HG03025 (cell line): ENCODE data around the gene MAN2C1.
"Not testable (repeated sequence)": the region's sequence is repeated elsewhere in the genome, so short reads cannot be mapped to it uniquely, and the experiment has no call there.

Experiments
- ATAC-seq: cut with Tn5 transposase; IDR thresholded peaks from one replicate; pipeline ENCODE4 v1.9.1; 2021; ENCODE audit warnings: mild to moderate bottlenecking, moderate library complexity; ENCODE audit not compliant: unreplicated experiment, low FRiP score

The MAN2C1 gene

GRCh38 chr15:75367913-75368688, at the start of gene MAN2C1:
Gene MAN2C1, minus strand, starts transcription at chr15:75368607. Its CDS starts 24 bp downstream, at chr15:75368583.
- peak; percentile 76 for ATAC-seq

GRCh38 chr15:75416584-75416983, 48.2 kb upstream of the MAN2C1 start:
- no peak for ATAC-seq

- ATAC-seq: no peak
Measured at GRCh38 chr15:75410196-75410595, 41.8 kb upstream of the MAN2C1 start.

DNA sequence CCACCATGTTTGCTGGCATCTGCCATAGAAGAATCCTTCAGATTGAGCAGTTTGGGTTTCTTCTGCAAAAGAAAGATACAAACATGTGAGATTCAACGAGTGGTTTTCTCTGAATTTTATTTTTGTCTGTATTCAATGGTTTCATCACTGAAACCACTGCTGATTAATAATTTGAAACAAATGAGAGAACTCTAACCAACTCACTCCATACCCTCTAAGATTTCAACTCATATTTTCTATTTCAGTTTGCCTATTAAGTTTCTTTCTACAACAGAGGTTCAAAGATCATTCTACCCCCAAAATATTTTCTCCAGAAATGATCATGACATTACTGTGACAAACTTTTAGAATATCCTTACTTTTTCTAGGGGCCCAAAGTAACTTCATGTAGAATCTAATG, 38.7 kb upstream of the MAN2C1 start:
- ATAC-seq: no peak

GRCh38 chr15:75403892-75404291, 35.5 kb upstream of the MAN2C1 start:
- ATAC-seq: no peak

- no peak for ATAC-seq
Measured at GRCh38 chr15:75397494-75397893, 29.1 kb upstream of the MAN2C1 start.

DNA sequence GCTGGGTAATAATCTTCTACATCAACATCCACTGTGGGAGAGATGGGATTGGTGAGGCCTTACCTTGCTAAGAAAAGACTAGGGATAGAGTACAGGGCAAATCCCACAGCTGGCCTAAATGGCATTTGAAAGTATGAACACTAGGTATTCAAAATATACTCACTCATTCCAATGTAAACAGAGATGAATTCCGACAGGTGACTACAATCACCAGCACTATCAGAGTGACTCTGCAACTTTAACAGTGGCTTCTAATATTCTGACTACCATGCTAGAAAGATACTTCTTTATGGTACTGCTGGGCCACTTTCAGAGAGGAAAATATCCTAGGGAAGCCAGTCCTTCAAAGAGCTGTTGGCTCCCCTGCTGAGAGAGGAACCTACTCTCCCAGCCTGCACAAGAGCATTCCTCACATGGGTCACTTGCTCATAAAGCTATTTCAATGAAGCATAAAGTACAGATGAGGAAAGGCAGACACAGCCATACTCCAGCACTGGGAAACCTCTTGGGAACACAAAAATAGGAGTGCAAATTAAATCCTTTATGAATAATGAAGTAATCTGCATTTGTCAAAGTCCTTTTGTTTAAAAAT, 21.5 kb upstream of the MAN2C1 start:
- ATAC-seq: no peak

- ATAC-seq: not testable (repeated sequence)
Measured at GRCh38 chr15:75383986-75384385, 15.6 kb upstream of the MAN2C1 start.

DNA sequence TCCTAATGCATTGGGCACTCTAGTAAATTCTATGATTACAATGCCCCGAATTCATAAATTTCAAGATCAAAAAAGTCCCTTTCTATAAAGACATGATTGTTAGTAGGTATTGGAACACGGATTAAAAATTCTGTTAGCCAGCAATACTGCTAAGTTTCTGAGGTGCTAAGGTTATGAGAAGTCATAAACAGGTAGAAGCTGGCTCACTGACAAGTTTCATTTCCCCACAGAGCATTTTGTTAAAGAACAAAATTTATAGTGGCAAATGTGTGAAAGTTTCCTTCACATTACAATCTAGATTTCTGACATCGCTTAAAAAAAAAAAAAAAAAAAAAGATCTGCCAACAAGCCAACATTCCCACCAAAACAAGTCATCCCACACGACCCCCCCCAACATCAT, 12.4 kb upstream of the MAN2C1 start:
- ATAC-seq: no peak

- ATAC-seq: no peak
Measured at GRCh38 chr15:75371901-75372688, 3.7 kb upstream of the MAN2C1 start.

DNA sequence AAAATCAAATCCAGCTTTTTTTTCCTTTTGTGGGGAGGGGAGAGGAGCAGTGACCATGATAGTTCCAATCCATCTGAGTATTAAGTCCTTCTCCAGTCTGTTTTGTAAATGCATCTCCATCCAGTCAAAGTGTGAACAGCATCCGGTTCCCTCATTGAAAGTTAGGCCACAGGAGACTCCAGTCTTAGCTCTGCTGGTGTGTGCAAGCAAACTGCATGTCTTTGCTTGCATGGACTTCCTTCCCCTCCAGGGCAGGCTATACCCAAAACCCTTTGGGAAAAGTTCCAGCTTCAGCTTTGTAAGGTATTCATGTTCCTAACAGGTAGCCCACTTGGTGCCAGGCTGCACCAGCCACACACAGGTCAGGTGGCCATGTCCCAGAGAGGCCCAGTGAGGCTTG, 3.1 kb upstream of the MAN2C1 start:
- no peak for ATAC-seq

- ATAC-seq: no peak
Measured at GRCh38 chr15:75369897-75370581, 1.6 kb upstream of the MAN2C1 start.

DNA sequence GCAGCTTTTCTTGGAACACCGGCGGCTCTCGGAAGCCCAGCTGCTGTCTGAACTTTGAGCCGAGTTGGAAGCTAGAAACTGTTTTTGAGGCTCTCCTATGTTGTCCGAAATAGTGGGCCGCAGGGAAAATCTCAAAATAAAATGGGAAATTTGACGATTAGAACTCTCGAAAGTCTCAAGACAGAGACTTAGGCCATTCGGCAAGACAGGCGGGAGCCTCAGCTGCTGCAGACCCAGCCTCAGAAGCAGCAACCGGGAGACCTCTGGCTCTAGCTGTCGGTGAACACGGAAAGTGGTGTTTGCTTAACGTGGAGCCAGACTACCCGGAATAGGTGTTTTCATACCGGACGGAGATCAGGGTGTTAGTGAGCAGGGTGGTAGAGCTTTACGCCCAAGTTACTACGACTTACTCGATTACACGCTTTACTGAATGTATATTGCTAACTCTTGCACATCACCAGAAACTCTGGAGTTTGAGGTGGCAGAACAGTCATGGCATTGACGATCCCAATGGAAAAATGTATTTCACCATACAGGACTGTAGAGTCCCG, 357 bp upstream of the MAN2C1 start:
- peak; percentile 10 for ATAC-seq

GRCh38 chr15:75367406-75367912, 948 bp downstream of the MAN2C1 start:
- no peak for ATAC-seq

GRCh38 chr15:75367006-75367405, 1.4 kb downstream of the MAN2C1 start:
- ATAC-seq: no peak

DNA sequence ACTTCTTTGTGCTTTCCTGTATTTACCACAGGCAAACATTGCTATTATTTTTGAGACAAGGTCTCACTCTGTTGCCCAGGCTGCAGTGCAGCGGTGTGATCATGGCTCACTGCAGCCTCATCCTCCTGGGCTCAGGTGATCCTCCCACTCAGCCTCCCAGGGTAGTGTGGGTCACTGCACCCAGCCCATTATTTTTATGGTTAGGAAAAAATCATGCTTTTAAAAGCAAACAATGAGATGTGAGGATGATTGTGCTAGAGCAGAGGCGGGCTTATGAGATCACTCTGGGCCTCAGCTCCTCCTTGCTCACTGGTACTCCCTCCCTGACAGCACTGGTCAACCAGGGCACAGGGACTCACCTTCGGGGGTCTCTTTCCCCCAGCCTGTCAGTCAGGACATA, 2.2 kb downstream of the MAN2C1 start:
- no peak for ATAC-seq

DNA sequence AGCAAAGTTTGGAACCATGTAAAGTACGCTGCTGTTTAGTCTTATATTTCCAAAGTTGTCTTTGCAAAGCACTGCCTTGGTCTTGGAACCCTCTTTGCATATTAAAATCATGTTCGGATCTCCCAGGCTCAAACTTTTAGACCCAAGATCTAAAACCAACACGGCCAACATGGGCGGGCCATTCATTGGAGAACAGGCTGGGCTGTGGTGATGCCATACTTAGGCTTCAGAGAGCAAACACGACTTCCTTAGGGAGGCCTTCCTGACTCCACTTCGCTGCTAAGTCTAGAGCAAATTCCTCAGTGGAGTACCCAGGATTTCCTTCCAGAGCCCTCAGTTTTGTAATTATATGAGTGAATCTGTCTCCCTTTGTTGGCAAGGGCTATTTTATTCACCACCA, 3.5 kb downstream of the MAN2C1 start:
- no peak for ATAC-seq

- no peak for ATAC-seq
Measured at GRCh38 chr15:75363786-75364185, 4.6 kb downstream of the MAN2C1 start.

DNA sequence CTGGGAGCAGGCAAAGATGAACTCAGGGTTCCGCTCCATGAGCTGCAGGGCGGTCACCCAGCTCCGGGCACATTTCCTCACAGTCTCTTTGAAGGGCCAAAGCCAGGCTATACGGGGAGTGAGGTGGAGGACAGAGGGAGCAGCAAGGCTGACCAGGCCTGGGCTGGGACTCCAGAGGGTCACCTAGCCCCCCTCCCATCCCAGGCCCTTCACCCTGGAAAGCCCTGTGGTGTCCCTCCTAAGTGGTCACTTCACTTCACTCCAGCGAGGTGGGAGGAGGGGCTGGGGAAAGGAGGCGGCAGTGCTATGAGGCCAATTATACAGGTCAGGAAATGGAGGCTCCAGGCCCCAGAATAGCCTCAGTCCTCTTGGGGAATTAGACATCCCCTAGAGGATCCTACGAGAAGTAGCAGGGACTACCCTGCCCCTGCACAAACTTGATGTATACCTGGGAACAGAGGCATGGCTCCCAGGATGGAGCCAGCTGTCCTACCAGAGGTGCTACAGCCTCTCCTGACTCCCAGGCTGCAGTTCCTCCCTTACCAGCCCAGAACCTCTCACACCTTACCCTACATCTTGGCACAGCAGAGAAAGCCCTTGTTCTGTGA, 5.7 kb downstream of the MAN2C1 start:
- no peak for ATAC-seq
